HEK293 (cell line): ENCODE results near the gene UBXN10.

ENCODE experiments used
- KLF16 ChIP-seq: fragments of 450-650 bp; formaldehyde crosslinking; IDR thresholded peaks from 2 replicates; pipeline ENCODE4 v1.5.1; 2017; ENCODE audit warnings: missing biosample characterization, missing genetic modification characterization
- TCF7L2 ChIP-seq: IDR thresholded peaks from 2 replicates; pipeline ENCODE4 v1.6.1; 2011; ENCODE audit warnings: low read depth, mild to moderate bottlenecking, inconsistent platforms, low read length, moderate library complexity, borderline replicate concordance
- YY1 ChIP-seq: fragments of 450-650 bp; formaldehyde crosslinking; IDR thresholded peaks from 2 replicates; pipeline ENCODE4 v1.5.1; 2018; ENCODE audit warnings: missing biosample characterization, missing genetic modification characterization
- ZBTB1 ChIP-seq: fragments of 450-650 bp; formaldehyde crosslinking; IDR thresholded peaks from 2 replicates; pipeline ENCODE4 v1.5.1; 2016; ENCODE audit warnings: missing biosample characterization, missing genetic modification characterization
- ZFP37 ChIP-seq: fragments of 450-650 bp; formaldehyde crosslinking; IDR thresholded peaks from 2 replicates; pipeline ENCODE4 v1.5.1; 2016; ENCODE audit warnings: missing biosample characterization, missing genetic modification characterization
- ZNF157 ChIP-seq: fragments of 450-650 bp; formaldehyde crosslinking; IDR thresholded peaks from 2 replicates; pipeline ENCODE4 v1.5.1; 2016; ENCODE audit warnings: missing biosample characterization, missing genetic modification characterization
- ZNF398 ChIP-seq: fragments of 450-650 bp; formaldehyde crosslinking; IDR thresholded peaks from 2 replicates; pipeline ENCODE4 v1.5.1; 2017; ENCODE audit warnings: missing biosample characterization, missing genetic modification characterization
- ZNF549 ChIP-seq: fragments of 450-650 bp; IDR thresholded peaks from 2 replicates; pipeline ENCODE4 v1.5.1; 2018; ENCODE audit warnings: missing biosample characterization, missing genetic modification characterization, mild to moderate bottlenecking, inconsistent platforms, moderate library complexity
- ZNF621 ChIP-seq: fragments of 450-650 bp; formaldehyde crosslinking; IDR thresholded peaks from 2 replicates; pipeline ENCODE4 v1.5.1; 2017; ENCODE audit warnings: missing biosample characterization, missing genetic modification characterization
- TF ChIP-seq, protein P1 (sequence below): fragments of 450-650 bp; formaldehyde crosslinking; IDR thresholded peaks from 2 replicates; pipeline ENCODE4 v1.5.1; 2016; ENCODE audit warnings: missing biosample characterization, missing genetic modification characterization
- TF ChIP-seq, protein P2 (sequence below): fragments of 450-650 bp; formaldehyde crosslinking; IDR thresholded peaks from 2 replicates; pipeline ENCODE4 v1.5.1; 2016; ENCODE audit warnings: missing biosample characterization, missing genetic modification characterization
- TF ChIP-seq, protein P3 (sequence below): fragments of 450-650 bp; formaldehyde crosslinking; IDR thresholded peaks from 2 replicates; pipeline ENCODE4 v1.5.1; 2016; ENCODE audit warnings: missing biosample characterization, missing genetic modification characterization

DNA sequence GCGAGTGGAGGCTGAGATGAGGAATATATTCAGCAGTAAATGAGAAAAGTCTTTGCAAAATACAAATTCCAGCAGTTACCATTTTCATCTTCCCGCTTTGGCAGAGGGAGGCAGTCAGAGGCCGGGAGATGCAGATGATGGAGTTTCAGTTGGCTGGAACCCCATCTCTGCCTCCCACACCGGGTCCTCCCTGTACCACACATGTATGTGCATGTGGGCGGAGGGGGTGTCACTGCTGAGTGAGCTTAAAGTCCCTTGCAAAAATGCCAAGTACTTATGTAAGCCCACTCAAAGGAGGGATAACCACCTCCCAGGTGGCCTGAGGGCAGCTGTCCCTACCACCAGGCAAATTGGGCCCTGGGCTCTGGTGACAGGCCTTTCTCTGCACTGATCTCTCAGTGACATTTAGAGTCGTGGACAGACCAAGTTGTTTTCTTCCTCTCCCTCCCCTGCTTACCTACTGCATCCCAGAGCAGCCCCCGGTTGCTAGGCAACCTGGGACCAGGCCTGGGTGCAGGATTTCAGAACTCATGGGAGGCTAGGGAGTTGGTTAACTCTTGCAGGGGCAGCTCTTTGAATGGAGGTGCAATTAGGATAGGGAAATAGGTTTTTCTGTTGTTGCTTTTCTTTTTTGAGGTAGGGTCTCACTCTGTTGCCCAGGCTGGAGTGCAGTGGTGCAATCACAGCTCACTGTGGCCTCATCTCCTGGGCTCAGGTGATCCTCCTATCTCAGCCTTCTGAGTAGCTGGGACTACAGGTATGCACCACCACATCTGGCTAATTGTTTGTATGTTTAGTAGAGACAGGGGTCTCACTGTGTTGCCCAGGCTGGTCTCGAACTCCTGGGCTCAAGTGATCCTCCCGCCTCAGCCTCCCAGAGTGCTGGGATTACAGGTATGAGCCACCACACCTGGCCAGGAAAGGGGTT is 17.1 kb upstream of the UBXN10 start:
- TF ChIP-seq YY1 (tag by site-specific recombination) (no peak), ZNF549 (tag by site-specific recombination) (no peak), ZNF157 (no peak), KLF16 (tag by site-specific recombination) (no peak), ZFP37 (tag by site-specific recombination) (no peak), TCF7L2 (no peak), ZNF621 (tag by site-specific recombination) (no peak), ZNF398 (tag by site-specific recombination) (no peak), ZBTB1 (tag by site-specific recombination) (no peak)
- TF ChIP-seq, protein P1, sequence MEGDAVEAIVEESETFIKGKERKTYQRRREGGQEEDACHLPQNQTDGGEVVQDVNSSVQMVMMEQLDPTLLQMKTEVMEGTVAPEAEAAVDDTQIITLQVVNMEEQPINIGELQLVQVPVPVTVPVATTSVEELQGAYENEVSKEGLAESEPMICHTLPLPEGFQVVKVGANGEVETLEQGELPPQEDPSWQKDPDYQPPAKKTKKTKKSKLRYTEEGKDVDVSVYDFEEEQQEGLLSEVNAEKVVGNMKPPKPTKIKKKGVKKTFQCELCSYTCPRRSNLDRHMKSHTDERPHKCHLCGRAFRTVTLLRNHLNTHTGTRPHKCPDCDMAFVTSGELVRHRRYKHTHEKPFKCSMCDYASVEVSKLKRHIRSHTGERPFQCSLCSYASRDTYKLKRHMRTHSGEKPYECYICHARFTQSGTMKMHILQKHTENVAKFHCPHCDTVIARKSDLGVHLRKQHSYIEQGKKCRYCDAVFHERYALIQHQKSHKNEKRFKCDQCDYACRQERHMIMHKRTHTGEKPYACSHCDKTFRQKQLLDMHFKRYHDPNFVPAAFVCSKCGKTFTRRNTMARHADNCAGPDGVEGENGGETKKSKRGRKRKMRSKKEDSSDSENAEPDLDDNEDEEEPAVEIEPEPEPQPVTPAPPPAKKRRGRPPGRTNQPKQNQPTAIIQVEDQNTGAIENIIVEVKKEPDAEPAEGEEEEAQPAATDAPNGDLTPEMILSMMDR (tag by site-specific recombination), result no peak
- TF ChIP-seq, protein P2, sequence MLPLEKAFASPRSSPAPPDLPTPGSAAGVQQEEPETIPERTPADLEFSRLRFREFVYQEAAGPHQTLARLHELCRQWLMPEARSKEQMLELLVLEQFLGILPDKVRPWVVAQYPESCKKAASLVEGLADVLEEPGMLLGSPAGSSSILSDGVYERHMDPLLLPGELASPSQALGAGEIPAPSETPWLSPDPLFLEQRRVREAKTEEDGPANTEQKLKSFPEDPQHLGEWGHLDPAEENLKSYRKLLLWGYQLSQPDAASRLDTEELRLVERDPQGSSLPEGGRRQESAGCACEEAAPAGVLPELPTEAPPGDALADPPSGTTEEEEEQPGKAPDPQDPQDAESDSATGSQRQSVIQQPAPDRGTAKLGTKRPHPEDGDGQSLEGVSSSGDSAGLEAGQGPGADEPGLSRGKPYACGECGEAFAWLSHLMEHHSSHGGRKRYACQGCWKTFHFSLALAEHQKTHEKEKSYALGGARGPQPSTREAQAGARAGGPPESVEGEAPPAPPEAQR (tag by site-specific recombination), result no peak
- TF ChIP-seq, protein P3, sequence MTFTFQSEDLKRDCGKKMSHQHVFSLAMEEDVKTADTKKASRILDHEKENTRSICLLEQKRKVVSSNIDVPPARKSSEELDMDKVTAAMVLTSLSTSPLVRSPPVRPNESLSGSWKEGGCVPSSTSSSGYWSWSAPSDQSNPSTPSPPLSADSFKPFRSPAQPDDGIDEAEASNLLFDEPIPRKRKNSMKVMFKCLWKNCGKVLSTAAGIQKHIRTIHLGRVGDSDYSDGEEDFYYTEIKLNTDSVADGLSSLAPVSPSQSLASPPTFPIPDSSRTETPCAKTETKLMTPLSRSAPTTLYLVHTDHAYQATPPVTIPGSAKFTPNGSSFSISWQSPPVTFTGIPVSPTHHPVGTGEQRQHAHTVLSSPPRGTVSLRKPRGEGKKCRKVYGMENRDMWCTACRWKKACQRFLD (tag by site-specific recombination), result no peak
